Measurements from ENCODE around the gene RNF213.

The RNF213 gene

GRCh38 chr17:80352216-80352895 is 91.7 kb downstream of the RNF213 start:
- no peaks in the 10 kb centered on the region for H3K27me3 ChIP-seq (ENCODE audit: control insufficient read depth, insufficient read depth, low read length)
- H2AFZ ChIP-seq: no peak overlapping the region
- no peak for TF ChIP-seq CTCF (IDR thresholded peaks at IDR 0.05)
- no peak overlapping the region for H3K27ac ChIP-seq
- no peaks in the 10 kb centered on the region for H3K9me3 ChIP-seq (ENCODE audit: control insufficient read depth, low read length)
- no peak overlapping the region for H3K4me2 ChIP-seq (ENCODE audit: low read length)
- H3K4me1 ChIP-seq: no peaks in the 10 kb centered on the region
- peaks cover 23% of the 10 kb centered on the region for H3K79me2 ChIP-seq
- no peak overlapping the region for H3K9ac ChIP-seq
- no peak overlapping the region for H3K4me3 ChIP-seq (ENCODE audit: low read depth, low read length)
- H3K36me3 ChIP-seq (ENCODE audit: control insufficient read depth, insufficient read depth, low read length): no peaks in the 10 kb centered on the region

GRCh38 chr17:80352991-80353665 is 92.5 kb downstream of the RNF213 start:
- Histone ChIP-seq H3K27ac (no peak overlapping the region), H3K79me2 (peaks cover 15% of the 10 kb centered on the region), H2AFZ (no peak overlapping the region), H3K9me3 (ENCODE audit: control insufficient read depth, low read length) (no peaks in the 10 kb centered on the region), H3K4me3 (ENCODE audit: low read depth, low read length) (no peak overlapping the region), H3K4me1 (peaks cover 3% of the 10 kb centered on the region), H3K27me3 (ENCODE audit: control insufficient read depth, insufficient read depth, low read length) (no peaks in the 10 kb centered on the region), H3K4me2 (ENCODE audit: low read length) (no peak overlapping the region), H3K9ac (no peak overlapping the region), H3K36me3 (ENCODE audit: control insufficient read depth, insufficient read depth, low read length) (no peaks in the 10 kb centered on the region)
- no peak for TF ChIP-seq CTCF (IDR thresholded peaks at IDR 0.05)

- H2AFZ ChIP-seq: no peak overlapping the region
Measured at GRCh38 chr17:80353718-80354275, 93.1 kb downstream of the RNF213 start.

GRCh38 chr17:80354336-80354735 is 93.7 kb downstream of the RNF213 start:
- no peaks in the 10 kb centered on the region for H3K9me3 ChIP-seq (ENCODE audit: control insufficient read depth, low read length)
- peaks cover 15% of the 10 kb centered on the region for H3K4me1 ChIP-seq
- no peak overlapping the region for H3K4me2 ChIP-seq (ENCODE audit: low read length)
- no peaks in the 10 kb centered on the region for H3K36me3 ChIP-seq (ENCODE audit: control insufficient read depth, insufficient read depth, low read length)
- H3K79me2 ChIP-seq: peaks cover 8% of the 10 kb centered on the region
- no peak overlapping the region for H2AFZ ChIP-seq
- no peak overlapping the region for H3K4me3 ChIP-seq (ENCODE audit: low read depth, low read length)
- no peak overlapping the region for H3K9ac ChIP-seq
- H3K27ac ChIP-seq: no peak overlapping the region
- H3K27me3 ChIP-seq (ENCODE audit: control insufficient read depth, insufficient read depth, low read length): no peaks in the 10 kb centered on the region
- no peak for TF ChIP-seq CTCF (IDR thresholded peaks at IDR 0.05)

More at GRCh38 chr17:80353718-80354275, 93.1 kb downstream of the RNF213 start:
- peaks cover 10% of the 10 kb centered on the region for H3K4me1 ChIP-seq
- no peak overlapping the region for H3K27ac ChIP-seq
- H3K79me2 ChIP-seq: peaks cover 9% of the 10 kb centered on the region
- H3K4me3 ChIP-seq (ENCODE audit: low read depth, low read length): no peak overlapping the region
- no peak overlapping the region for H3K9ac ChIP-seq
- H3K27me3 ChIP-seq (ENCODE audit: control insufficient read depth, insufficient read depth, low read length): no peaks in the 10 kb centered on the region
- H3K36me3 ChIP-seq (ENCODE audit: control insufficient read depth, insufficient read depth, low read length): no peaks in the 10 kb centered on the region
- no peak overlapping the region for H3K4me2 ChIP-seq (ENCODE audit: low read length)
- H3K9me3 ChIP-seq (ENCODE audit: control insufficient read depth, low read length): no peaks in the 10 kb centered on the region
- no peak for TF ChIP-seq CTCF (IDR thresholded peaks at IDR 0.05)
